H54 (cell line): ENCODE measurements around the gene HSD17B2.

Source experiments
- DNase-seq: peaks from one replicate; pipeline ENCODE4 v3.0.0; 2011; ENCODE audit warnings: low spot score, mixed read lengths; ENCODE audit not compliant: insufficient read length
- FAIRE-seq: peaks from 3 replicates; lab custom pipeline; 2011; peaks lifted over from hg19 to GRCh38; lab: Jason Lieb, UNC
- POLR2A ChIP-seq: IDR thresholded peaks from 2 replicates; pipeline ENCODE4 v1.6.1; 2011; ENCODE audit warnings: low read depth, mild to moderate bottlenecking, low read length

HSD17B2 gene

GRCh38 chr16:82034981-82035612, at the start of gene HSD17B2:
Gene HSD17B2, plus strand, starts transcription at chr16:82035253. Its CDS starts 172 bp downstream, at chr16:82035425.
- TF ChIP-seq POLR2A = no peak
- FAIRE-seq = no peak
- no peak for DNase-seq

- DNase-seq = no peak
- no peak for TF ChIP-seq POLR2A
- no peak for FAIRE-seq
These were observed 47.9 kb upstream of the HSD17B2 start for GRCh38 chr16:81987121-81987520.

GRCh38 chr16:81987706-81988105, 47.3 kb upstream of the HSD17B2 start:
- DNase-seq (no peak), FAIRE-seq (no peak)
- TF ChIP-seq POLR2A = no peak

GRCh38 chr16:81992859-81993258, 42.2 kb upstream of the HSD17B2 start:
- no peak for FAIRE-seq
- no peak for DNase-seq
- no peak for TF ChIP-seq POLR2A

- FAIRE-seq (no peak), DNase-seq (no peak)
- no peak for TF ChIP-seq POLR2A
These were observed 40.6 kb upstream of the HSD17B2 start for GRCh38 chr16:81994485-81994884.

GRCh38 chr16:81995651-81996050, 39.4 kb upstream of the HSD17B2 start:
- DNase-seq (no peak), FAIRE-seq (no peak)
- TF ChIP-seq POLR2A = no peak

GRCh38 chr16:81996664-81997509, 38.2 kb upstream of the HSD17B2 start:
- no peak for TF ChIP-seq POLR2A
- DNase-seq (no peak), FAIRE-seq (no peak)

- FAIRE-seq = no peak
- no peak for TF ChIP-seq POLR2A
- peak; percentile 35 for DNase-seq
These were observed 37.3 kb upstream of the HSD17B2 start for GRCh38 chr16:81997738-81998137.

- FAIRE-seq = no peak
- no peak for DNase-seq
These were observed 32.2 kb upstream of the HSD17B2 start for GRCh38 chr16:82002831-82003230.

GRCh38 chr16:82004601-82005000, 30.5 kb upstream of the HSD17B2 start:
- TF ChIP-seq POLR2A = no peak
- FAIRE-seq (no peak), DNase-seq (no peak)

More at GRCh38 chr16:82002831-82003230, 32.2 kb upstream of the HSD17B2 start:
- TF ChIP-seq POLR2A = no peak

GRCh38 chr16:82005027-82005830, 29.8 kb upstream of the HSD17B2 start:
- FAIRE-seq (no peak), DNase-seq (no peak)
- TF ChIP-seq POLR2A = no peak

- FAIRE-seq (no peak), DNase-seq (no peak)
- no peak for TF ChIP-seq POLR2A
These were observed 29.0 kb upstream of the HSD17B2 start for GRCh38 chr16:82006036-82006435.

- no peak for DNase-seq
- no peak for FAIRE-seq
- TF ChIP-seq POLR2A = no peak
These were observed 27.9 kb upstream of the HSD17B2 start for GRCh38 chr16:82007189-82007588.
